IMR-90 (cell line): ENCODE results near the gene PRTG. TPM values are rescaled to one million over a fixed set of nuclear protein-coding genes. Genes with fewer than 3 reads are reported as not detected.

ENCODE experiments used
- ATAC-seq: fragments of 200-7000 bp; cut with Tn5 transposase; 2 replicates; pipeline ENCODE4 v1.9.1; 2020; ENCODE audit warnings: low read depth, mild to moderate bottlenecking, moderate library complexity
- BruUV-seq: library from RNA; stranded (reverse); fragments of 400-500 nt; replicated peaks from 2 replicates; lab custom pipeline; 2021; lab: Mats Ljungman, UMichigan
- CTCF ChIA-PET: fragments of 300-600 bp; formaldehyde crosslinking; extraction: SDS; loops from one replicate; lab custom pipeline; 2021; ENCODE audit warnings: antibody characterized with exemption; lab: Yijun Ruan, JAX
- POLR2A ChIA-PET: fragments of 300-600 bp; sonication (Branson Sonifier 250); formaldehyde crosslinking; loops from one replicate; lab custom pipeline; 2022; ENCODE audit warnings: antibody characterized with exemption; ENCODE audit not compliant: unreplicated experiment; lab: Charles Lee
- DNase-seq: peaks from one replicate; pipeline ENCODE4 v3.0.0; 2013
- H2AFZ ChIP-seq: replicated peaks from 2 replicates; pipeline ENCODE3; 2013; ENCODE audit warnings: low read length, mild to moderate bottlenecking; ENCODE audit not compliant: poor library complexity
- H2AK5ac ChIP-seq: 2 replicates; pipeline ENCODE4 v1.6.1; 2013; ENCODE audit warnings: low read depth, low read length, inconsistent platforms
- H2AK9ac ChIP-seq: replicated peaks from 2 replicates; pipeline ENCODE3; 2013; ENCODE audit warnings: mild to moderate bottlenecking, low read depth, low read length, moderate library complexity; ENCODE audit not compliant: poor library complexity
- H2BK120ac ChIP-seq: 2 replicates; pipeline ENCODE4 v1.6.1; 2013; ENCODE audit warnings: low read depth, low read length, inconsistent platforms
- H2BK15ac ChIP-seq: 3 replicates; pipeline ENCODE4 v1.6.1; 2013; ENCODE audit warnings: low read depth, low read length, inconsistent platforms
- H2BK20ac ChIP-seq: 2 replicates; pipeline ENCODE4 v1.6.1; 2013; ENCODE audit warnings: low read depth, mild to moderate bottlenecking, inconsistent platforms, low read length, moderate library complexity
- H2BK5ac ChIP-seq: 2 replicates; pipeline ENCODE4 v1.6.1; 2013; ENCODE audit warnings: mild to moderate bottlenecking, low read depth, low read length, inconsistent platforms; ENCODE audit not compliant: poor library complexity, severe bottlenecking
- H3K14ac ChIP-seq: replicated peaks from 2 replicates; pipeline ENCODE4 v1.6.1; 2013; ENCODE audit warnings: low read depth, low read length, inconsistent platforms
- H3K18ac ChIP-seq: 2 replicates; pipeline ENCODE4 v1.6.1; 2013; ENCODE audit warnings: low read depth, low read length, control low read depth
- H3K23ac ChIP-seq: 2 replicates; pipeline ENCODE4 v1.6.1; 2013; ENCODE audit warnings: low read depth, low read length, inconsistent platforms
- H3K27ac ChIP-seq: 2 replicates; pipeline ENCODE4 v1.5.1; 2013; ENCODE audit warnings: mild to moderate bottlenecking, control low read depth, low read length; ENCODE audit not compliant: insufficient read depth
- H3K27me3 ChIP-seq: 2 replicates; pipeline ENCODE4 v1.6.1; 2013; ENCODE audit warnings: low read length; ENCODE audit not compliant: control insufficient read depth, insufficient read depth
- H3K36me3 ChIP-seq: 2 replicates; pipeline ENCODE4 v1.6.1; 2013; ENCODE audit warnings: low read length, mixed read lengths; ENCODE audit not compliant: control insufficient read depth, insufficient read depth
- H3K4ac ChIP-seq: 2 replicates; pipeline ENCODE4 v1.6.1; 2013; ENCODE audit warnings: low read depth, low read length, inconsistent platforms
- H3K4me1 ChIP-seq: 2 replicates; pipeline ENCODE4 v1.6.1; 2013; ENCODE audit warnings: low read length, mixed read lengths; ENCODE audit not compliant: control insufficient read depth, insufficient read depth
- H3K4me2 ChIP-seq: 2 replicates; pipeline ENCODE4 v1.6.1; 2013; ENCODE audit warnings: low read depth, mild to moderate bottlenecking, control low read depth, low read length, moderate library complexity
- H3K4me3 ChIP-seq: 2 replicates; pipeline ENCODE4 v1.5.1; 2013; ENCODE audit warnings: low read depth, mild to moderate bottlenecking, control low read depth, low read length, moderate library complexity; ENCODE audit not compliant: insufficient read depth
- H3K56ac ChIP-seq: 2 replicates; pipeline ENCODE4 v1.6.1; 2013; ENCODE audit warnings: low read length, inconsistent platforms; ENCODE audit not compliant: insufficient read depth; ENCODE audit errors: extremely low read depth
- H3K79me1 ChIP-seq, 2 experiments: 2 replicates each; pipeline ENCODE4 v1.6.1; 2013; ENCODE audit warnings: low read length in 2 of 2, inconsistent platforms in 1 of 2, low read depth in 1 of 2
- H3K9ac ChIP-seq: 2 replicates; pipeline ENCODE4 v1.6.1; 2013; ENCODE audit warnings: low read depth, low read length, control low read depth
- H3K9me1 ChIP-seq: 2 replicates; pipeline ENCODE4 v1.6.1; 2013; ENCODE audit warnings: low read length, inconsistent platforms; ENCODE audit not compliant: insufficient read depth
- H3K9me3 ChIP-seq: 2 replicates; pipeline ENCODE4 v1.6.1; 2013; ENCODE audit warnings: low read length; ENCODE audit not compliant: control insufficient read depth, insufficient read depth
- H4K20me1 ChIP-seq: 2 replicates; pipeline ENCODE4 v1.6.1; 2013; ENCODE audit warnings: low read length, inconsistent platforms; ENCODE audit not compliant: insufficient read depth
- H4K5ac ChIP-seq: 2 replicates; pipeline ENCODE4 v1.6.1; 2013; ENCODE audit warnings: mild to moderate bottlenecking, low read depth, low read length, control low read depth
- H4K8ac ChIP-seq, 2 experiments: 2 replicates each; pipeline ENCODE4 v1.6.1; 2013; ENCODE audit warnings: low read depth in 2 of 2, low read length in 2 of 2, control low read depth in 1 of 2, inconsistent platforms in 1 of 2
- H4K91ac ChIP-seq: 2 replicates; pipeline ENCODE4 v1.6.1; 2013; ENCODE audit warnings: low read depth, low read length, inconsistent platforms; ENCODE audit not compliant: insufficient read depth
- BHLHE40 ChIP-seq: fragments of 150-350 bp; IDR thresholded peaks from 2 replicates; pipeline ENCODE4 v1.6.1; 2016; ENCODE audit warnings: mild to moderate bottlenecking, low read depth, low read length
- CEBPB ChIP-seq: IDR thresholded peaks from 2 replicates; pipeline ENCODE4 v1.6.1; 2012; ENCODE audit warnings: low read depth, low read length, improper control_type of control experiment
- CHD1 ChIP-seq: IDR thresholded peaks from 2 replicates; pipeline ENCODE4 v1.6.1; 2012; ENCODE audit warnings: low read depth, low read length, improper control_type of control experiment
- FOS ChIP-seq: fragments of 150-350 bp; IDR thresholded peaks from 2 replicates; pipeline ENCODE4 v1.6.1; 2016; ENCODE audit warnings: low read depth, low read length
- MAFK ChIP-seq: IDR thresholded peaks from 2 replicates; pipeline ENCODE4 v1.6.1; 2012; ENCODE audit warnings: low read depth, low read length, improper control_type of control experiment
- MAZ ChIP-seq: IDR thresholded peaks from 2 replicates; pipeline ENCODE4 v1.6.1; 2012; ENCODE audit warnings: low read depth, mild to moderate bottlenecking, low read length, improper control_type of control experiment, moderate library complexity, borderline replicate concordance
- MXI1 ChIP-seq: IDR thresholded peaks from 2 replicates; pipeline ENCODE4 v1.6.1; 2012; ENCODE audit warnings: low read depth, mild to moderate bottlenecking, low read length, moderate library complexity, borderline replicate concordance
- NFE2L2 ChIP-seq: fragments of 150-350 bp; IDR thresholded peaks from 2 replicates; pipeline ENCODE4 v1.6.1; 2016; ENCODE audit warnings: low read depth, mild to moderate bottlenecking, low read length
- POLR2A ChIP-seq: IDR thresholded peaks from 2 replicates; pipeline ENCODE4 v1.6.1; 2012; ENCODE audit warnings: mild to moderate bottlenecking, low read depth, low read length
- RAD21 ChIP-seq: IDR thresholded peaks from 2 replicates; pipeline ENCODE4 v1.6.1; 2012; ENCODE audit warnings: low read length, improper control_type of control experiment
- RFX5 ChIP-seq: IDR thresholded peaks from 2 replicates; pipeline ENCODE4 v1.8.0; 2012; ENCODE audit warnings: low read depth, mild to moderate bottlenecking, low read length, moderate library complexity
- SMC3 ChIP-seq: fragments of 150-350 bp; IDR thresholded peaks from 2 replicates; pipeline ENCODE4 v1.6.1; 2016; ENCODE audit warnings: low read depth, mild to moderate bottlenecking, antibody characterized with exemption, low read length, moderate library complexity
- WGBS, 2 experiments: methylation state at CpG; one replicate each; pipeline versions ENCODE4 v1.1.5 to v1.1.7; 2013; ENCODE audit warnings: missing lambda C conversion rate in 2 of 2; ENCODE audit not compliant: insufficient read length in 1 of 2; ENCODE audit errors: extremely low coverage in 2 of 2; 5-methylcytosine and 5-hydroxymethylcytosine counted together
- dilution Hi-C: fragments of 300-500 bp; cut with HindIII; formaldehyde crosslinking; loops from one replicate; pipeline ENCODE4 v1.14.3; 2018; ENCODE audit warnings: low sequenced_read_pairs; ENCODE audit not compliant: unreplicated experiment
- in situ Hi-C: fragments of 300-500 bp; cut with MboI; formaldehyde crosslinking; loops from 3 replicates; pipeline ENCODE4 v1.14.3; 2019; ENCODE audit warnings: low sequenced_read_pairs, inconsistent platforms, mixed read lengths
- intact Hi-C: fragments of 100-400 bp; cut with micrococcal nuclease; formaldehyde crosslinking; loops from 2 replicates; pipeline ENCODE4 v1.10.0; 2022
- polyA plus RNA-seq, 3 experiments: library from polyadenylated mRNA; depleted of rRNA; stranded (reverse); fragments of >200 nt; gene quantifications; 2 replicates each; pipeline ENCODE4 v1.2.3, GENCODE V29; 2012; ENCODE audit warnings: low replicate concordance in 1 of 3
- total RNA-seq: library from RNA; depleted of rRNA; stranded (reverse); fragments of >200 nt; gene quantifications from 2 replicates; pipeline ENCODE4 v1.2.3, GENCODE V29; 2012
- TF ChIP-seq, protein P1 (sequence below): fragments of 150-350 bp; IDR thresholded peaks from 2 replicates; pipeline ENCODE4 v1.6.1; 2017; ENCODE audit warnings: mild to moderate bottlenecking, antibody characterized with exemption, low read length, low read depth

The PRTG gene
- total and polyA plus RNA-seq, 2 of the 4 experiments (the other 2 are of a cell fraction) = 0.99 to 1.4 TPM

DNA sequence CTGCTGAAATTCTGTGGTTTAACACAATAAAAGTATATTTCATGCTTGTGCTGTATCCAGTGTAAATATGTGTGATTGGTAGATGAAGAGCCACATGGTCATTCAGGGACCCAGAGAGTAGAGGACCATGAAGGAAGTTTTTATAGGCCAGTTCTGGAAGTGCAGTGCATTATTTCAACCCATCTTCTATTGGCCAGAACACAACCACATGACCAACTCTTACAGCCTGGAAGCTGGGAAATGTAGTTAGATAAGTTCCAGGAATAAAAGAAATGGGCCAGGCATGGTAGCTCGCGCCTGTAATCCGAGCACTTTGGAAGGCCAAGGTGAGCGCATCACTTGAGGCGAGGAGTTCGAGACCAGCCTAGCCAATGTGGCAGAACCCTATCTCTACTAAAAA lies 21.4 kb upstream of the PRTG start:
- no TSS peak for BruUV-seq

More for the DNA sequence above, 21.4 kb upstream of the PRTG start:
- intact Hi-C loops = no loop called here
- no peak overlapping the region for H3K14ac ChIP-seq
- no peak overlapping the region for H3K27ac ChIP-seq
- no peak overlapping the region for H3K4ac ChIP-seq
- no peaks in the 10 kb centered on the region for H3K79me1 ChIP-seq
- no peak overlapping the region for H3K4me3 ChIP-seq
- H3K4me1 ChIP-seq = no peaks in the 10 kb centered on the region
- ChIA-PET POLR2A (no interaction called here), CTCF (interaction anchor here (0.7 kb wide), 1 partner anchor 10 kb away, joined by 3 read pairs; no protein-coding TSS in a partner anchor)
- H3K36me3 ChIP-seq = no peaks in the 10 kb centered on the region
- H3K9ac ChIP-seq = no peak overlapping the region
- H2AK5ac ChIP-seq = no peak overlapping the region
- no peak overlapping the region for H4K5ac ChIP-seq
- no peak overlapping the region for H4K91ac ChIP-seq
- no peaks in the 10 kb centered on the region for H3K9me3 ChIP-seq
- no CpG with 5 or more reads among the region's 6 CpGs for WGBS, 2 experiments
- H2BK20ac ChIP-seq = no peak overlapping the region
- peaks cover 3% of the 10 kb centered on the region for H3K27me3 ChIP-seq
- H3K9me1 ChIP-seq = no peaks in the 10 kb centered on the region
- H3K4me2 ChIP-seq = no peak overlapping the region
- in situ Hi-C loops = no loop called here
- no peak overlapping the region for H2BK120ac ChIP-seq
- no peak overlapping the region for H3K23ac ChIP-seq
- H2AK9ac ChIP-seq = no peak overlapping the region
- no peak overlapping the region for H2AFZ ChIP-seq
- dilution Hi-C loops = no loop called here
- no peak overlapping the region for H2BK15ac ChIP-seq
- ATAC-seq (no peak), DNase-seq (no peak)
- H4K8ac ChIP-seq = no peak overlapping the region
- H3K56ac ChIP-seq = no peak overlapping the region
- no peaks in the 10 kb centered on the region for H4K20me1 ChIP-seq
- no peak overlapping the region for H3K18ac ChIP-seq
- TF ChIP-seq RFX5 = no peak
- TF ChIP-seq, protein P1, sequence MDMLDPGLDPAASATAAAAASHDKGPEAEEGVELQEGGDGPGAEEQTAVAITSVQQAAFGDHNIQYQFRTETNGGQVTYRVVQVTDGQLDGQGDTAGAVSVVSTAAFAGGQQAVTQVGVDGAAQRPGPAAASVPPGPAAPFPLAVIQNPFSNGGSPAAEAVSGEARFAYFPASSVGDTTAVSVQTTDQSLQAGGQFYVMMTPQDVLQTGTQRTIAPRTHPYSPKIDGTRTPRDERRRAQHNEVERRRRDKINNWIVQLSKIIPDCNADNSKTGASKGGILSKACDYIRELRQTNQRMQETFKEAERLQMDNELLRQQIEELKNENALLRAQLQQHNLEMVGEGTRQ = no peak
- TF ChIP-seq CEBPB = no peak
- no peak for TF ChIP-seq BHLHE40
- TF ChIP-seq NFE2L2 = no peak
- TF ChIP-seq SMC3 = no peak
- no peak for TF ChIP-seq CHD1
- TF ChIP-seq FOS = no peak
- no peak for TF ChIP-seq MAZ
- TF ChIP-seq MXI1 = no peak
- TF ChIP-seq POLR2A = no peak
- TF ChIP-seq MAFK = no peak
- no peak for TF ChIP-seq RAD21
- no peak overlapping the region for H2BK5ac ChIP-seq
